Measurements from ENCODE around the gene TANC1. TPM values are rescaled to one million over a fixed set of nuclear protein-coding genes. Genes with fewer than 3 reads are reported as not detected.

Gene TANC1
- total RNA-seq, 1 donor from 2014 or later = 45.0 TPM

- H3K4me1 Mint-ChIP-seq (ENCODE audit: low read depth, unreplicated experiment) = no peaks in the 10 kb centered on the region
- Histone ChIP-seq H4K20me1 (ENCODE audit: insufficient read depth, low read length) (no peaks in the 10 kb centered on the region), H3K9me3 (ENCODE audit: insufficient read depth, low read depth, low read length) (no peaks in the 10 kb centered on the region), H3K4me3 (ENCODE audit: insufficient read depth, low read depth, low read length) (no peak overlapping the region), H3K36me3 (ENCODE audit: insufficient read depth, low read length) (no peaks in the 10 kb centered on the region), H3K27me3 (ENCODE audit: insufficient read depth, low read length) (no peaks in the 10 kb centered on the region), H2AFZ (ENCODE audit: low read depth, low read length) (no peak overlapping the region), H3K79me2 (ENCODE audit: insufficient read depth, low read length) (no peaks in the 10 kb centered on the region), H3K4me2 (ENCODE audit: low read length) (no peak overlapping the region), H3K27ac (ENCODE audit: low read depth, low read length) (no peak overlapping the region), H3K4me1 (ENCODE audit: insufficient read depth, low read length) (peaks cover 4% of the 10 kb centered on the region), H3K9ac (ENCODE audit: low read length) (no peak overlapping the region)
- H3K4me3 Mint-ChIP-seq (ENCODE audit: unreplicated experiment) = no peak overlapping the region
- FAIRE-seq (no peak), DNase-seq (ENCODE audit: low read depth) (no peak)
- no peaks in the 10 kb centered on the region for H3K9me3 Mint-ChIP-seq (ENCODE audit: unreplicated experiment)
- no peaks in the 10 kb centered on the region for H3K27me3 Mint-ChIP-seq (ENCODE audit: low read depth, unreplicated experiment)
- TF ChIP-seq CTCF (IDR thresholded peaks at IDR 0.05; ENCODE audit: insufficient read depth, low read depth, low read length) = no peak
- TF ChIP-seq EZH2 (IDR thresholded peaks at IDR 0.05; ENCODE audit: insufficient read depth, low read length) = no peak
- H3K36me3 Mint-ChIP-seq (ENCODE audit: low read depth, unreplicated experiment) = peaks cover 5% of the 10 kb centered on the region
- no peak overlapping the region for H3K27ac Mint-ChIP-seq (ENCODE audit: unreplicated experiment)
Measured at GRCh38 chr2:159252905-159253304, 284.5 kb downstream of the TANC1 start.

GRCh38 chr2:159256159-159256558 lies 287.7 kb downstream of the TANC1 start:
- H3K9ac ChIP-seq (ENCODE audit: low read length) = no peak overlapping the region
- TF ChIP-seq CTCF (IDR thresholded peaks at IDR 0.05; ENCODE audit: insufficient read depth, low read depth, low read length) (no peak), EZH2 (IDR thresholded peaks at IDR 0.05; ENCODE audit: insufficient read depth, low read length) (no peak)
- no peaks in the 10 kb centered on the region for H3K9me3 ChIP-seq (ENCODE audit: insufficient read depth, low read depth, low read length)
- DNase-seq (ENCODE audit: low read depth) (peak; percentile 7), FAIRE-seq (no peak)
- no peaks in the 10 kb centered on the region for H3K27me3 Mint-ChIP-seq (ENCODE audit: low read depth, unreplicated experiment)
- H3K4me3 Mint-ChIP-seq (ENCODE audit: unreplicated experiment) = no peak overlapping the region
- H3K4me1 ChIP-seq (ENCODE audit: insufficient read depth, low read length) = no peaks in the 10 kb centered on the region
- H3K79me2 ChIP-seq (ENCODE audit: insufficient read depth, low read length) = no peaks in the 10 kb centered on the region
- H3K9me3 Mint-ChIP-seq (ENCODE audit: unreplicated experiment) = no peaks in the 10 kb centered on the region
- H3K4me1 Mint-ChIP-seq (ENCODE audit: low read depth, unreplicated experiment) = no peaks in the 10 kb centered on the region
- H3K4me2 ChIP-seq (ENCODE audit: low read length) = no peak overlapping the region
- no peak overlapping the region for H3K27ac ChIP-seq (ENCODE audit: low read depth, low read length)
- no peak overlapping the region for H2AFZ ChIP-seq (ENCODE audit: low read depth, low read length)
- H3K27ac Mint-ChIP-seq (ENCODE audit: unreplicated experiment) = no peak overlapping the region
- no peaks in the 10 kb centered on the region for H3K36me3 ChIP-seq (ENCODE audit: insufficient read depth, low read length)
- H3K4me3 ChIP-seq (ENCODE audit: insufficient read depth, low read depth, low read length) = no peak overlapping the region
- no peaks in the 10 kb centered on the region for H3K27me3 ChIP-seq (ENCODE audit: insufficient read depth, low read length)
- H3K36me3 Mint-ChIP-seq (ENCODE audit: low read depth, unreplicated experiment) = peaks cover 5% of the 10 kb centered on the region
- H4K20me1 ChIP-seq (ENCODE audit: insufficient read depth, low read length) = no peaks in the 10 kb centered on the region

GRCh38 chr2:159262226-159262625 lies 293.8 kb downstream of the TANC1 start:
- H3K79me2 ChIP-seq (ENCODE audit: insufficient read depth, low read length) = no peaks in the 10 kb centered on the region
- no peaks in the 10 kb centered on the region for H3K36me3 ChIP-seq (ENCODE audit: insufficient read depth, low read length)
- Mint-ChIP-seq H3K36me3 (ENCODE audit: low read depth, unreplicated experiment) (no peaks in the 10 kb centered on the region), H3K27ac (ENCODE audit: unreplicated experiment) (no peak overlapping the region), H3K4me1 (ENCODE audit: low read depth, unreplicated experiment) (peaks cover 10% of the 10 kb centered on the region), H3K9me3 (ENCODE audit: unreplicated experiment) (no peaks in the 10 kb centered on the region), H3K27me3 (ENCODE audit: low read depth, unreplicated experiment) (no peaks in the 10 kb centered on the region), H3K4me3 (ENCODE audit: unreplicated experiment) (no peak overlapping the region)
- no peak overlapping the region for H2AFZ ChIP-seq (ENCODE audit: low read depth, low read length)
- H3K9ac ChIP-seq (ENCODE audit: low read length) = no peak overlapping the region
- H3K4me2 ChIP-seq (ENCODE audit: low read length) = peak overlapping the region; percentile 31
- no peaks in the 10 kb centered on the region for H4K20me1 ChIP-seq (ENCODE audit: insufficient read depth, low read length)
- peak overlapping the region; percentile 14 for H3K27ac ChIP-seq (ENCODE audit: low read depth, low read length)
- H3K9me3 ChIP-seq (ENCODE audit: insufficient read depth, low read depth, low read length) = no peaks in the 10 kb centered on the region
- FAIRE-seq = no peak
- DNase-seq (ENCODE audit: low read depth) = no peak
- no peak overlapping the region for H3K4me3 ChIP-seq (ENCODE audit: insufficient read depth, low read depth, low read length)
- TF ChIP-seq CTCF (IDR thresholded peaks at IDR 0.05; ENCODE audit: insufficient read depth, low read depth, low read length) = no peak
- no peak for TF ChIP-seq EZH2 (IDR thresholded peaks at IDR 0.05; ENCODE audit: insufficient read depth, low read length)
- H3K27me3 ChIP-seq (ENCODE audit: insufficient read depth, low read length) = no peaks in the 10 kb centered on the region
- H3K4me1 ChIP-seq (ENCODE audit: insufficient read depth, low read length) = no peaks in the 10 kb centered on the region

All from astrocyte (in vitro differentiated cells and primary cell).